ENCODE results near the gene HDLBP.

HDLBP gene

DNA sequence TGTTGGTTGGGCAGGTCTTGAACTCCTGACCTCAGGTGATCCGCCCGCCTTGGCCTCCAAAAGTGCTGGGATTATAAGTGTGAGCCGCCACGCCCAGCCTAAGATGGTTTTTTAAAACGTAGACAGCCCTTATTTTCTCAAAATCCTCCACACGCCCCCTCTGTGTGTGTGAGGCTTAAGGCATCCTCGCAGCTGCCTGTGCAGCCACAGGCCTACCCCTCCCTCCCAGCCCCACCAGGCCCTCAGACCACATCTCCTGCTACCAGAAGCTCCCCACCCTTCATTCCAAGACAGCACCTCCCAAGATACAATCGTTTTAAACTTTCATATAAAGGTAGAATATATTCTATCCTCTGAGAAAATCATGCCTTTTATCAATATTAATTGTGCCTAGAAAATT is 122.2 kb downstream of the HDLBP start:
- no peak for DNase-seq (ENCODE audit: low spot score)

DNA sequence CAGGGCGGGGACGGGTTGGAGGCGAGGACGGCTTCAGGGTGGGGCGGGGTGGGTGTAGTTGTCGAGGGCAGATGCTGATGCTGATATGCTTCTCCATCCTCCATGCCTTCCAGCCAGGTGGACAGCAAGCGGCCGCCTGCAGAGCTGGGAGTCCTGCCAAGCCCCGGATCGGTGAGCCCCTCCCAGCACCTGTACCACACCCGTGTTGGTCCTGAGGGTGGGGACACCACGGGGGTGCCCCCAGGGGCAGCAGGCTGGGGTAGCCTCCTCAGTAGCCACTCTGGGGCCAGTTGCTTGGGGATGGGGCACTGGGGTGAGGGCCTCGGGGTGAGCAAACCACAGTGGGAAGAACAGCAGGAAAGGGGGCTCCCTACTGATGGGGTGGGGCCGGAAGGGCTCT is 124.4 kb downstream of the HDLBP start:
- DNase-seq (ENCODE audit: low spot score): no peak

DNA sequence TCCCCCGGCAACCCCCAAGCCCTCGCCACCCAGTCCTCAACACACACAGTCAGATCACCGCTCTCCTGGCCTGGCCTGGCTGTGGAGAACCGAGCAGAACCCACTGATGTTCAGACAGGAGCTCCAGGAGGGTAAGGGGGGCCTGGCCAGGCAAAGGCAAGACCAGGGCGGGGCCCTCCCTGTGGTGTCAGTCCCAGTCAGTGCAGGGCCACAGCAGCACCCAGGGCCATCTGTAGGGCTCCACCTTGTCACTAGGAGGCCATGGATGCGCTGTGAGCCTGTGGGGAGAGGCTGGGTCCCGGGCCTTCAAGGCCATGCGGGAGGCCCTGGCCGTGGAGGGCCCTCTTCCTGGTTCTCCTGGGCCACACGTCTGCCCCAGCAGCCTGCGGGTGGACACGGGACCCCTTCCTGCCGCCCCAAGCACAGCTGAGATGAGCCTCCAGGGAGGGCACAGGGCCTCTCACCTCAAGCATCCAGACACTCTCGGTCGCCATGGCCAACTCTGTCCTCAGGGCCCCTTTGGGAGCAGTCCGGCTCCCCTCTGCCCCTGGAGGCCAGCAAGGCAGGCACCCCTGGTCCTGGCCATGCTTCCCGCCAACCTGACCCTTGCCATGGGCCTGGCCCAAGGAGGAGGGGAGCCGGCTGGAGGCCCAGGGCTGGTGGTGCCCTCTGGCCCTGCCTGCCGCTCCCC is 125.0 kb downstream of the HDLBP start:
- no peak for DNase-seq (ENCODE audit: low spot score)

DNA sequence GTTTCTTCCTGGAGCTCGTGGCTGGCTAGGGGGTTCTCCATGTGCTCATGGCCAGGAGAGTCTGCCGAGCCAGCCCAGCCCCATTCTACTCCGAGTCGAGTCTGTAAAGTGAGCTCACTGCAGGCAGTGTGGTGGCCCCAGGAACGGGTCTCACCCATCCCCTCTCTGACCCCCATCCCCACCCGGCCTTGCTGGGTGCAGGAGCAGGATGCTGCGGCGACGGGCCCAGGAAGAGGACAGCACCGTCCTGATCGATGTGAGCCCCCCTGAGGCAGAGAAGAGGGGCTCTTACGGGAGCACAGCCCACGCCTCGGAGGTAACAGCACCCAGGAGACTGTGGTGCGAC is 125.6 kb downstream of the HDLBP start:
- no peak for DNase-seq (ENCODE audit: low spot score)

DNA sequence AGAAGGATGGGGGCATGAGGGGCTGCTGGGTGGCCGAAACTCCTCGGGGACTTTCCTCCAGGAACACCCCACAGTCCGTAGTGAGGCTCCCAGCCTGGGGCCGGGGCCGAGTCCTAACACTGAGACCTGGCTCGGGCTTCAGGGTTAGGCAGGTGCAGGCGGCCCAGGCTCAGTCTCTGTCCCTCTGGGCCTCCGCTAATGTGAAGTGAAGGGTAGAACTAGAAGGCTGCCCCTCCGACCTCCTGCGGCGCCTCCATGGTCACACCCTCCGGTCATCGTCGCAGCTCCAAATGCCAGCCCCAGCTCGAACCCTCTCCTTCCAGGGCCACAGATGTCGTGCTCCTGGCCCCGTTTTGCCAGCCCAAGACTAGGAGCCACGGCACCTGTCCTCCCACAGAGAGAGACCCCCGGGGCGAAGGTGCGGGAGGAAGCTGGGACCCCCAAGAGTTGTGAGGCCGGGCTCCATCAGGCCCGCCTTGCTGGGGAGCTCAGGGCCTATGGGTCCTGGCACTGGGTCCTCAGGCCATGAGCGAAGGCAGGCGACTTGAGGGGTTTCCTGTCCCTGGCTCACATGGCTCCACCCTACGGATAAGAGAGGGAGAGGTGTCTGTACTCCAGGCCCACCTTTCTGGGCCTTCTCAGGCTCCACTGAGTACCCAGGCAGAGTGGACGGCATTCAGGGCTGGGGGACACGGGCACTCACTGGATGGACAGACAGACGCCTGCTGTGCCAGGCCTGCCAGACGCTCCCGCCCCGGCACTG is 126.2 kb downstream of the HDLBP start:
- no peak for DNase-seq (ENCODE audit: low spot score)

DNA sequence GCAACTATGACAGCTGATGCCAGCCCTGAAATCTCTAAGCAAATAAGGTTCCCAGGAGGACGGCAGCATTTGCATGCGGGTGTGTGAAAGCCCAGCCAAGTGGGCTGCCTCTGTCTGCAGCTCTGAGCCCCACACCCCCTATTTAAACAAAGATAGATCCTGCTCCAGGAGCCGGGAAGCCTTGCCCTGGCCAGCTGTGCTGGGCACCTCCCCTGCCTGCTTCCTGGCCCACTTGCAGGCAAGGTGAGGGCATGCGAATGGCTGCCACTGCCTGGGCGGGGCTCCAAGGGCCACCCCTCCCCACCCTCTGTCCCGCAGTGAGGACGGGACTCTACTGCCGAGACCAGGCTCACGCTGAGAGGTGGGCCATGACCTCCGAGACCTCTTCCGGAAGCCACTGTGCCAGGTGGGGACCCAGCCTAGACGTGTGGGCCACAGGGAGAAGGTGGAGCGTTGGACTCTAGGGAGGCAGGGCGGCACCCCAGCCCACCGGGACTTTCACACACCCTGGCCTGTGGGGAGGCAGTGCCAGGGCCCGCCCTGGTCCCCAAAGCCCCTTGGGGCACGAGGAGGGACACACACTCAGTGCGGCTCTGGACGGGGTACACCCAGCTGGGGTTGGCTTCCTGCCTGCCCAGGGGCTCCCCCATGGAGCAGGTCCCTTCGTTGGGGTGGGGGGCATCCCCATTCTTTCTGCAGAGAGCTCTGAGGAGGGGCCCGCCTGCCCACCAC is 126.9 kb downstream of the HDLBP start, which contains the start of gene ANO7:
ANO7 (plus strand) TSS at position 317 of the 732 bp plus-strand sequence. CDS start 1,387 bp downstream, outside the sequence.
- DNase-seq (ENCODE audit: low spot score): no peak

DNA sequence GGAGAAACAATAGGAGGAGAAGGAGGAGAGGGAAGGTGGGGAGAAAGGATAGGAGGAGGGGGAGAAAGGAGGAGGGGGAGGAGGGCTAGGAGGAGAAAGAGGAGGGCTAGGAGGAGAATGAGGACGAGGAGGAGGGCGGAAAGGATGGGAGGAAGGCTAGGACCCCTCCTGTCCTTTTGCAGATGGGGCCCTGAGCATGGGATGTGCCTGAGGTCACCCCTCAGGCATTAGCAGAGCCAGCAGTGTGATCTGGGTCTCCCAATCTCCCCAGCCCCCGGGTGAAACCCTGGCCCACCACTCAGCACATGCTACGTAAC is 127.6 kb downstream of the HDLBP start:
- no peak for DNase-seq (ENCODE audit: low spot score)

DNA sequence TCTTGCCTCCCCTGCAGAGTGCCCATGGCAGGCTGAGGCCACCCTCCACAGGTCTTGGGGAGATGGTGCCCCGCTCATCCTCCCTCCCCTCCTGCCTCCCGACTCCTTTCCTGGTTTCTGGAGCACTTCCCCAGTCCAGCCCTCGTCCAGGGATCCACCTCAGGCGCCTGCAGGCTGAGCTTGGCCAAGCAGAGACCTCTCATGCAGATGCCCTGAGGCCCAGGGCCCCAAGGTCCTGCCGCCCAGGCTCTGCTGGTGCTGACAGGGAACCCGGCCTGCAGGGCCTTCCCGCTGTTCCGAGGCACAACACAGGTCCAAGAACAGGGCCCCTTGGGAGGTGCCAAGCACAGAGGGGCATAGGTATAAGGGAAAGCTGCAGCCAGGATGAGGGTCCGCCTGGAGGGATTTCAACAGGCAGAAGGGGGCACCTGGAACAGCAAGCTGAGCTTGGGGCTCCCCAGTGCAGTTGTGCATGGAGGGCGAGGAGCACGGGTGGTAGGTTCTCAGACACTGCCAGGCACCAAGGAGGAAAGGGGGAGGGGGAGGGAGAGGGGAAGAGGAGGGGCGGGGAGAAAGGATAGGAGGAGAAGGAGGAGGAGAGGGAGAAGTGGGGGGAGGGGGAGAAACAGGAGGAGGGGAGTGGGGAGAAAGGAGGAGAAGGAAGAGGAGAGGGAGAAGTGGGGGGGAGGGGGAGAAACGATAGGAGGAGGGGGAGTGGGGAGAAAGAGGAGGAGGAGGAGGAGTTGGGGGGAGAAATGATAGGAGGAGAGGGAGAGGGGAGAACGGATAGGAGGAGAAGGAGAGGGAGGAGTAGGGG is 128.2 kb downstream of the HDLBP start:
- no peak for DNase-seq (ENCODE audit: low spot score)

DNA sequence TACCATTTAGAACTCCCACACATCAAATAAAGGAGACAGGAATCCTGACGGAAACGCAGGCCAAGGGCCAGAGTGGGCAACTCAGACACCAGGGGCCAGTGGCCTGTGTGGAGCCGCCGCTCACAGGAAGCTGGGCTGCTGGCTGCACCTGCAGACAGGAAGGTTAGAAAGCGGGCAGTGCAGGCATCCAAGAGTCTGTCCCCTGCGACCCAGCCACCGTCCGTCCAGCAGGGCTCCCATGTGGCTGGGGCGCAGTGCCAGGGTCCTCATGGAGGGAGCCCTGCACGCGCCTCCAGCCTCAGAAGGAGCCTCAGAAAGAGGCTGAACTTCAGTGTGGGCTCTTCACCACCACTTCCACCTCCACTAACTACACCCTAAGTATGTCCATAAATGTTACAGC is 129.5 kb downstream of the HDLBP start:
- no peak for DNase-seq (ENCODE audit: low spot score)

DNA sequence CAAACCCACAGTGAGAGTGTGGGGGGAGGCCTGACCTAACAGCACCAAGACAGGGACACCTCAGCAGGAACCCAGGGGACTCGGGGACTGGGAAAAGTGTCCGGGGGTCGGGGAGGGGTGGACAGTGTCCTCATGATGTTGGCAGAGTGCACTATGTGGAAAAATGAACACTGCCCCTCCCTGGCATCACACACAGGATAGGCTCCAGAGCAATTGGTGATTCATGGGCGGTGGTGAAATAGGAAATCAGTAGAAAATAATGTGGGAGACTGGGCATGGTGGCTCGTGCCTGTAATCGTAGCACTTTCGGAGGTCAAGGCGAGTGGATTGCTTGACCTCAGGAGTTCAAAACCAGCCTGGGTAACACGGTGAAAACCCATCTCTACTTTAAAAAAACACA is 130.6 kb downstream of the HDLBP start:
- DNase-seq (ENCODE audit: low spot score): no peak

DNA sequence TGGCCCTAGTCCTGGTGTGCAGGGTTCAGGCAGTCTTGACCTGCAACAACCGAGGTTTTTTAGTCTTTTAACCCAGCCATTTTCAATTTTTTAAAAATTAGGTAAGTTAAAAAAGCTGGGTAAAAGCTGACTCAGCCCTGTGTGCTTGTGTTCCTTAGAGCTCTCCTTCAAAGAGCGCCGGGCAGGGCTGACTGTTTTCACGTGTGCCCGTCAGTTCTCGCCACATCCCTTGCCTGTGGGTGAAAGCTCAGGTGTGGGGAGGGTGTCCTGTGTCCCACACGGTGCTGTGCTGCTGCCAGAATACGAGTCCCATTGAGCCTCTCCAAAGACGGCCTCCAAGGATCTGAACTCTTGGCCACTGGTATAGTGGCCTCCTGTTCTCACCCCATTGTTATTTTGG is 132.3 kb downstream of the HDLBP start:
- DNase-seq (ENCODE audit: low spot score): no peak

DNA sequence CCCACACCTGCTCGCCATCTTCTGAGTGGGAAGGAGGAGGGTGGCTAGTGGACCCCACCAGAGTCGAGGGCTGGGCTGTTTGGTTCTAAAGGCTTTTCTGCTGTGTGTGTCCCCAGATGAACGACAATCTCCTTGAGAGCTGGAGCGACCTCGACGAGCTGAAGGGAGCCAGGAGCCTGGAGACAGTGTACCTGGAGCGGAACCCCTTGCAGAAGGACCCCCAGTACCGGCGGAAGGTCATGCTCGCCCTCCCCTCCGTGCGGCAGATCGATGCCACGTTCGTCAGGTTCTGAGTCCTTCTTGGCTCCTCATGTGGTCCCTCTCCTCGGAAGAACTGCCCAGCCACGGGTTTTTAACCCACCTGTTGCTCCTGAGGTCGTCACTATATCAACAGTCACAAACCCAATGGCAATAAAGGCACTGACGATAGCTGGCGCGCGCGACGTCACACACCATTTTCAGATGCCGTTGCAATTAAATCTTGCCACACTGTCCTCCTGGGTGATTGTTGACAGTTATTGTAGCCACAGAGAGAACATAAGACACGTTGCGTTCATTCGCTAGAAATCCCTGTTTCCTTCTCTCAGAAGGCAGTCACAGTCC is 132.8 kb downstream of the HDLBP start:
- no peak for DNase-seq (ENCODE audit: low spot score)

DNA sequence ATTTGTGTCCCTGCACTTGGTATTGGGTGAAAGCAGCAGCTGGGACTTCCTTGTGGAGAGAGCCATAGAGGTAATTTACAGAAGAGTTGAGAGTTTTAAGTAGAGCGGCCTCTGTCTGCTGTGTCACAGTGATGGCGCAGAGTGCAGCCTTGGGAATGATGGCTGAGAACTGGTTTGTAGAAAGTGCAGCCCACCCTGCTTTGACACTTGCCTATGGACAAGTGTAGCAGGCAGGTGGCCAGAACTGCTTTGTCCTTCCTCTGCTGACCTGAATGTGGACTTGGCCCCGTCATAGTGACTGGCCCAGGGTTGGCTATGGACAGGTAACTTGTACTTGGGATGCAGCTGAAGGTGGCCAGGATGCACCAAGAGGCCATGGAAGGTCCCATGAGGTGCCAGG is 133.3 kb downstream of the HDLBP start:
- DNase-seq (ENCODE audit: low spot score): no peak

DNA sequence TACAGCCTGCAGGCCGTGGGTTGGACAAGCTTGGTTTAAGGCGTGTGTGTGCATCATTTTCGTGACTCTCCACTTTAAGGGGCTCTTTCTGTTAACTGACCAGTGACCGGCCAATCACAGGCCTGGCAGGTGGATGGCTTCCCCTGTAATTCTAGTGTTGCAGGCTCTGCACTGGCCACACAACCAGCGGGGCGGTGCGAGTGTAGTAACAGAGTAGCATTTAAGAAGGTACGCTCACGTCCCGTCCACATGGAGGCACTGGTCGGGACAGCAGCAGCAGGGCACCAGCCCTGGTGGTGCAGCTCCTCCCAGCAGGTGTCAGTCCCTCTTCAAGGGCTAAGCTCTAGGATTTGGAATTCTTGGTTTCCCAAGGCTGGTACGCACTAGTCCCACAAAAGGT is 135.0 kb downstream of the HDLBP start:
- no peak for DNase-seq (ENCODE audit: low spot score)

DNA sequence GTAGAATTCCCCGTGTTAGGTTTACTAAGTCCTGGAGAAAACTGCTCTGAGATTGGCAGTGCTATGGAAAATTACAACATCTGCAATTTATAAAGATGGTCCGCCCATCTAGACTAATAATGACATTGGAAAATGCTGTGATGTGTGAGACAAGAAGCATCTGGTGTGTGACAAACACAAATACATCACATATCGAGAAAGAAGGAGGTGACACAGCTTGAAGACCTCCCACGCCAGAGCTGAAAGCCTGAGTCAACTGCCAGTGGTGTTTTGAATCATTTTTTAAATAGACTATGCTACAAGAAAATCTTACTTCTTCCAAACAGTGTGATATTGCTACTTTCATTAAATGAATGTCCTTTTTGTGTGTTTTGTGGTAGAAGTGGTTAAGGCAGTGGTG is 135.6 kb downstream of the HDLBP start:
- no peak for DNase-seq (ENCODE audit: low spot score)

DNA sequence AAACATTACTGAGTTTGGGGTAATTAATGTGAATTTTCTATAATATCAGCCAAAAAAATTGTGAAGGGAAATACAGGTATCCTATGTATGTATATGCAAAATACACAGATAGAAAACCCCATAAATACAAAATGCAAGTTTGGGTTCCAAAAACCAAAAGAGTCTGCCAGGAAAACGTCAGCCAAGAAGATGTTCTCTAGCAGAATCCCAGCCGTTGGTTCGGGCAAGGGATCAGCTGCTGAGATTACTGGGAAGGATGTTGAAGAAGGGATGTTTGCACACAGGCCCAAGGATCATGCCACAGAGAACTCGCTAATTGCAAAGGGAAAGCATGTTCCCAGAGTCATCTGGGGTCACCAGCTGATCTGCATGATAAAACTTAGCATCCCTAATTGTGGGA is 136.5 kb downstream of the HDLBP start:
- DNase-seq (ENCODE audit: low spot score): no peak

DNA sequence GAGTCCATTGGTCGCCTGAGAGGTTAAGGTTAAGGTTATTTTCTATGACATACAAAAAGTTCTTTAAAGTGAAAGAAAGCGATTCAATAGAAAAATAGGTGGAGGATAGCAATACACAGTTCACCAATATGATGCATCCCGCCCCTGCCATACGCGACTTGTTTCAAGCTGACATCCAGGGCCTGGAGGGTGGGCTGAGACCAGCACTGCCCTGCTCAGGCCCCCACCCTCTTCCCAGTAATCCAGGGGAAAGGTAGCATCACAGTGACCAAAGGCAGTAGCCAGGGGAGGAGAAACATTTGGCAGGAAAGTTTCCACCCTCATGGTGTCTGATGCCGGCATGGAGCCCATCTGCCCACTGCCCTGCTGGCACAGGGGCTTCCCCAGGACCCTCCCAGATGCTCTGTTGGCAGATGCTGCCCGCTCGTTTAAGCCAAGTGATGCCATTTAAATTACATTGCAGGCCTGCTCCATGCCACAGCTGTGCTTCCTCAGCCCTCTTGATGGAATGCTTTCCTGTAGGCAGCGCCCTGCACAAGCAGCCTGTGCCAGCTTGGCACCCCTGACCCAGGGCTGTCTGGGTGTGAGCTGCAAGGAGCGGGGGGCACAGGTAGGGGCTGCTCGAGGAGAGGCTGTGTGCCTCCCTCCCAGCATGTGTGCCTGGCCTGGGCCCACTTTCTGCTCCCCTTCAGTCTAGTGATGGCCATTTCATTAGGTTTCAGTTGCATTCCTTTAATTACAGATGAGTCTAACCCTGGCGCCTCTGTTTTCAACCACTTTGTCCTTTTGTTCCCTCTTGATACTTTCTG is 137.7 kb downstream of the HDLBP start:
- no peak for DNase-seq (ENCODE audit: low spot score)
